Endodermal cell (in vitro differentiated cells): ENCODE measurements around the gene UNC13C. TPM values are rescaled to one million over a fixed set of nuclear protein-coding genes. Genes with fewer than 3 reads are reported as not detected.

Experiments
- DNase-seq: peaks from one replicate; pipeline ENCODE4 v3.0.0-alpha.2; 2017
- H3K27ac ChIP-seq: 2 replicates; pipeline ENCODE4 v1.5.1; 2013; ENCODE audit warnings: mild to moderate bottlenecking, low read depth, low read length, moderate library complexity
- H3K27me3 ChIP-seq: 2 replicates; pipeline ENCODE4 v1.6.1; 2013; ENCODE audit warnings: mild to moderate bottlenecking, low read length, moderate library complexity; ENCODE audit not compliant: insufficient read depth, control insufficient read depth, poor library complexity, severe bottlenecking
- H3K36me3 ChIP-seq: 2 replicates; pipeline ENCODE4 v1.7.0; 2013; ENCODE audit warnings: mild to moderate bottlenecking, low read length, moderate library complexity; ENCODE audit not compliant: control insufficient read depth, insufficient read depth
- H3K4me1 ChIP-seq: one replicate; pipeline ENCODE4 v1.7.0; 2013; ENCODE audit warnings: low read length; ENCODE audit not compliant: control insufficient read depth, insufficient read depth
- H3K4me3 ChIP-seq: 2 replicates; pipeline ENCODE4 v1.5.1; 2013; ENCODE audit warnings: mild to moderate bottlenecking, low read length, moderate library complexity
- H3K9ac ChIP-seq: 2 replicates; pipeline ENCODE4 v1.6.1; 2013; ENCODE audit warnings: mild to moderate bottlenecking, low read length, moderate library complexity; ENCODE audit not compliant: poor library complexity, severe bottlenecking; ENCODE audit errors: extremely low read depth
- H3K9me3 ChIP-seq: 2 replicates; pipeline ENCODE4 v1.6.1; 2013; ENCODE audit warnings: mild to moderate bottlenecking, low read length, moderate library complexity; ENCODE audit not compliant: control insufficient read depth
- H3K27ac Mint-ChIP-seq: 2 replicates; pipeline ENCODE4 v1.8.0; 2020; ENCODE audit warnings: mixed read lengths
- H3K27me3 Mint-ChIP-seq: 2 replicates; pipeline ENCODE4 v1.8.0; 2021; ENCODE audit warnings: mild to moderate bottlenecking, mixed read lengths; ENCODE audit not compliant: insufficient read depth
- H3K36me3 Mint-ChIP-seq: 2 replicates; pipeline ENCODE4 v1.8.0; 2020; ENCODE audit warnings: low read depth, mixed read lengths
- H3K4me1 Mint-ChIP-seq: 2 replicates; pipeline ENCODE4 v1.8.0; 2020; ENCODE audit warnings: mixed read lengths
- H3K4me3 Mint-ChIP-seq: 2 replicates; pipeline ENCODE4 v1.8.0; 2020; ENCODE audit warnings: mild to moderate bottlenecking, moderate library complexity, mixed read lengths
- H3K9me3 Mint-ChIP-seq: 2 replicates; pipeline ENCODE4 v1.8.0; 2020; ENCODE audit warnings: mild to moderate bottlenecking, mixed read lengths
- WGBS, 2 experiments: methylation state at CpG; one replicate each; pipeline versions ENCODE4 v1.1.5 to v1.1.7; 2013; ENCODE audit warnings: missing lambda C conversion rate in 2 of 2, mixed read lengths in 1 of 2; ENCODE audit not compliant: insufficient coverage in 1 of 2, insufficient read length in 1 of 2; 5-methylcytosine and 5-hydroxymethylcytosine counted together
- total RNA-seq, 2 donors: library from RNA; stranded (reverse); fragmentation: NEBNext Ultra II Directional in 1 of 2; extraction: Animal tissue kit (Norgen Biotek cat#: 25700) in 1 of 2; gene quantifications; 2 replicates in 1 of 2; 3 replicates in 1 of 2; pipeline ENCODE4 v1.2.1, GENCODE V29; 2021
- TF ChIP-seq, protein P1 (sequence below): fragments of 200-600 bp; sonication (generic); conservative IDR thresholded peaks from 2 replicates; pipeline ENCODE4 v1.5.0; 2021; ENCODE audit warnings: antibody characterized with exemption, mild to moderate bottlenecking

UNC13C gene
- total RNA-seq, 2 donors from 2014 or later: 7.2 to 19.9 TPM

DNA sequence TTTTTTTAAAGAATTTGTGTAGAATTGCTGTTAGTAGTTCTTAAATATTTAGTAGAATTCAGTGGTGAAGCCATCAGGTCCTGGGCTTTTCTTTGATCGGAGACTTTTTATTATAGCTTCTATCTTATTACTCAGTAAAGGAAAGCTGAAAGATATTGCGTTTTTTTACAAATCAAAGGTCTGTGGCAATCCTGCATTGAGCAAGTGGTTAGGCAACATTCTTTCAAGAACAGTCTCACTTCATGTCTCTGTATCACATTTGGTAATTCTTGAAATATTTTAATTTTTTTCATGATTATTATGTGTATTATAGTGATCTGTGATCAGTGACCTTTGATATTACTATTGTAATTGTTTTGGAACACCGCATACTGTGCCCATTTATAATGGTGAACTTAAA, 140.8 kb downstream of the UNC13C start:
- H3K36me3 Mint-ChIP-seq: no peaks in the 10 kb centered on the region
- 94 to 100% methylated on average over 1 to 3 of the region's 3 CpGs for WGBS, 2 experiments

DNA sequence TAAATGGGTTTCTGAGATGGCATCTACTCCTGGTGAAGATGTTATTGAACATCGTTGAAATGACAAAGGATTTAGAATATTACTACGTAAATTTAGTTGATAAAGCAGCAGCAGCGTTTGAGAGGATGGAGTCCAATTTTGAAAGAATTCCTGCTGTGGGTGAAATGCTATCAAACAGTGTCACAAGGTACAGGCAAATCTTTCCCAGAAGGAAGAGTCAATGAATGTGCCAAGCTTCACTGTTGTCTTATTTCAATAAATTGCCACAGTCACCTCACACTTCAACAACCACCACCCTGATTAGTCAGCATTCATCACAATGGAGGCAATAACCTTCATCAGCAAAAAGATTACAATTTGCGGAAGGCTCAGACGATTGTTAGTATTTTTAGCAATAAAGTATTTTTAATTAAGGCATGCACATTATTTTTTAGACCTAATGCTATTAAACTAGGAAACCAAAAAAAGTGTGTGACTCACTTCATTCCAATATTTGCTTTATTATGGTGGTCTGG, 142.8 kb downstream of the UNC13C start:
- TF ChIP-seq, protein P1, sequence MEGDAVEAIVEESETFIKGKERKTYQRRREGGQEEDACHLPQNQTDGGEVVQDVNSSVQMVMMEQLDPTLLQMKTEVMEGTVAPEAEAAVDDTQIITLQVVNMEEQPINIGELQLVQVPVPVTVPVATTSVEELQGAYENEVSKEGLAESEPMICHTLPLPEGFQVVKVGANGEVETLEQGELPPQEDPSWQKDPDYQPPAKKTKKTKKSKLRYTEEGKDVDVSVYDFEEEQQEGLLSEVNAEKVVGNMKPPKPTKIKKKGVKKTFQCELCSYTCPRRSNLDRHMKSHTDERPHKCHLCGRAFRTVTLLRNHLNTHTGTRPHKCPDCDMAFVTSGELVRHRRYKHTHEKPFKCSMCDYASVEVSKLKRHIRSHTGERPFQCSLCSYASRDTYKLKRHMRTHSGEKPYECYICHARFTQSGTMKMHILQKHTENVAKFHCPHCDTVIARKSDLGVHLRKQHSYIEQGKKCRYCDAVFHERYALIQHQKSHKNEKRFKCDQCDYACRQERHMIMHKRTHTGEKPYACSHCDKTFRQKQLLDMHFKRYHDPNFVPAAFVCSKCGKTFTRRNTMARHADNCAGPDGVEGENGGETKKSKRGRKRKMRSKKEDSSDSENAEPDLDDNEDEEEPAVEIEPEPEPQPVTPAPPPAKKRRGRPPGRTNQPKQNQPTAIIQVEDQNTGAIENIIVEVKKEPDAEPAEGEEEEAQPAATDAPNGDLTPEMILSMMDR: no peak
- no peak overlapping the region for H3K4me3 Mint-ChIP-seq

More for the DNA sequence above, 140.8 kb downstream of the UNC13C start:
- H3K36me3 ChIP-seq: no peaks in the 10 kb centered on the region
- Mint-ChIP-seq H3K4me3 (no peak overlapping the region), H3K27me3 (no peaks in the 10 kb centered on the region), H3K4me1 (peaks cover 3% of the 10 kb centered on the region), H3K9me3 (no peaks in the 10 kb centered on the region), H3K27ac (no peak overlapping the region)
- H3K27ac ChIP-seq: no peak overlapping the region
- no peak for DNase-seq
- H3K27me3 ChIP-seq: no peaks in the 10 kb centered on the region
- no peaks in the 10 kb centered on the region for H3K9me3 ChIP-seq
- TF ChIP-seq, protein P1: no peak
- no peak overlapping the region for H3K4me3 ChIP-seq
- H3K4me1 ChIP-seq: no peaks in the 10 kb centered on the region
- no peak overlapping the region for H3K9ac ChIP-seq

DNA sequence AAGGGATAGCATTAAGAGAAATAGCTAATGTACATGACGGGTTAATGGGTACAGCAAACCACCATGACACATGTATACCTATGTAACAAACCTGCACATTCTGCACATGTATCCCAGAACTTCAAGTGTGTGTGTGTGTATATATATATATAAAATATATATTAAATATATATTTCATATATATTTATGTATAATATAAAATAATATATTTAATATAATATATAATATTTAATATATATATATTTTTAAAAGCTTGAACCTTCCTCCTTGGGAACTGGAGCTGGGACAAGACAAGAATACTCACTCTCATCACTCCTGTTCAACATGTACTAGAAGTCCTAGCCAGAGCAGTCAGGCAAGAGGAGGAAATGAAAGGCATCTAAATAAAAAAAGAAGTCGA, 149.3 kb downstream of the UNC13C start:
- TF ChIP-seq, protein P1: no peak
- no peak for DNase-seq

More for the DNA sequence above, 142.8 kb downstream of the UNC13C start:
- Histone ChIP-seq H3K4me1 (no peaks in the 10 kb centered on the region), H3K4me3 (no peak overlapping the region), H3K9me3 (no peaks in the 10 kb centered on the region), H3K27ac (no peak overlapping the region), H3K9ac (no peak overlapping the region), H3K36me3 (no peaks in the 10 kb centered on the region), H3K27me3 (no peaks in the 10 kb centered on the region)
- no peak overlapping the region for H3K27ac Mint-ChIP-seq
- no peaks in the 10 kb centered on the region for H3K9me3 Mint-ChIP-seq
- peaks cover 3% of the 10 kb centered on the region for H3K4me1 Mint-ChIP-seq
- H3K27me3 Mint-ChIP-seq: no peaks in the 10 kb centered on the region
- no peak for DNase-seq
- H3K36me3 Mint-ChIP-seq: no peaks in the 10 kb centered on the region
- WGBS, 2 experiments: 94 to 95% methylated on average over 3 to 4 of the region's 5 CpGs

More for the DNA sequence above, 149.3 kb downstream of the UNC13C start:
- no peaks in the 10 kb centered on the region for H3K4me1 Mint-ChIP-seq
- H3K27ac ChIP-seq: no peak overlapping the region
- H3K36me3 Mint-ChIP-seq: no peaks in the 10 kb centered on the region
- no peaks in the 10 kb centered on the region for H3K4me1 ChIP-seq
- H3K9me3 Mint-ChIP-seq: peaks cover 2% of the 10 kb centered on the region
- WGBS, 2 experiments: 100% methylated on average over 1 of the region's 2 CpGs; no CpG with 5 or more reads in 1 of the 2 experiments
- no peak overlapping the region for H3K4me3 Mint-ChIP-seq
- no peak overlapping the region for H3K27ac Mint-ChIP-seq
- no peaks in the 10 kb centered on the region for H3K9me3 ChIP-seq
- no peaks in the 10 kb centered on the region for H3K36me3 ChIP-seq
- no peaks in the 10 kb centered on the region for H3K27me3 Mint-ChIP-seq
- H3K4me3 ChIP-seq: no peak overlapping the region
- no peaks in the 10 kb centered on the region for H3K27me3 ChIP-seq
- no peak overlapping the region for H3K9ac ChIP-seq
